ENCODE data around the gene CCDC126.

DNA sequence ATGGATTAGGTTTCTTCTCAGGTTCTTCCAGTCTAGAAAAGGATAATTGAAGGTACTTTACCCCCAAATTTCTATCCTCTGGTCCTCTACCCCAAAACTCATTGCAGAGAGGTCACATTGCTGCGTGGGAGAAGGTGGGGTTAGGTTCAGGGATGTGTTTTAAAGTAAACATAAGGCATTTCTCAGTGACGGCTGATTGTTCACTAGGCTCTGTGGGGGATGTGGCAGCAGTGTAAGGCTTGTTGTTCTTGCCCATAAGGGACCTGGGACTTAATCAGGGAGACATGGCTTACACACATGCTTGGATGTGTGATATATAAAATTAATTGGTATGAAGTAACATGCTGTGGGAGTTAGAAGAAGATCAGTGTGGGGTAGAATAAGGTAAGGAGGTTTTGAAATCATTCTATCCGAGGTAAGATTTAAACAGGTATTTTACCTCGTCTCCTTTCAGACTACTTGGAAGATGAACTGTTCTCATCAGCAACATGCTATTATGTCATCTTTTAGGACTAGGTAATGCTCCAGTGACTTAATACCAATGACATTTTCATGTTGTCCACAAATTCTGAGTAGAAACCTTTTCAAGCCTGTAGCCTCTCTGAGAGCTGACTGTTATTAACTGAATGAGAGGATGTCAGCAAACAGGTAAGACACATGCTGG is 6.6 kb downstream of the CCDC126 start:
- TF ChIP-seq, protein P1, sequence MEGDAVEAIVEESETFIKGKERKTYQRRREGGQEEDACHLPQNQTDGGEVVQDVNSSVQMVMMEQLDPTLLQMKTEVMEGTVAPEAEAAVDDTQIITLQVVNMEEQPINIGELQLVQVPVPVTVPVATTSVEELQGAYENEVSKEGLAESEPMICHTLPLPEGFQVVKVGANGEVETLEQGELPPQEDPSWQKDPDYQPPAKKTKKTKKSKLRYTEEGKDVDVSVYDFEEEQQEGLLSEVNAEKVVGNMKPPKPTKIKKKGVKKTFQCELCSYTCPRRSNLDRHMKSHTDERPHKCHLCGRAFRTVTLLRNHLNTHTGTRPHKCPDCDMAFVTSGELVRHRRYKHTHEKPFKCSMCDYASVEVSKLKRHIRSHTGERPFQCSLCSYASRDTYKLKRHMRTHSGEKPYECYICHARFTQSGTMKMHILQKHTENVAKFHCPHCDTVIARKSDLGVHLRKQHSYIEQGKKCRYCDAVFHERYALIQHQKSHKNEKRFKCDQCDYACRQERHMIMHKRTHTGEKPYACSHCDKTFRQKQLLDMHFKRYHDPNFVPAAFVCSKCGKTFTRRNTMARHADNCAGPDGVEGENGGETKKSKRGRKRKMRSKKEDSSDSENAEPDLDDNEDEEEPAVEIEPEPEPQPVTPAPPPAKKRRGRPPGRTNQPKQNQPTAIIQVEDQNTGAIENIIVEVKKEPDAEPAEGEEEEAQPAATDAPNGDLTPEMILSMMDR (IDR thresholded peaks at IDR 0.05): no peak
- TF ChIP-seq POLR2A (IDR thresholded peaks at IDR 0.05): no peak
